Nephron (organoid): ENCODE measurements around the gene SLC35B3.
"Not testable (repeated sequence)": the region's sequence is repeated elsewhere in the genome, so short reads cannot be mapped to it uniquely, and the experiment has no call there.

Experiments
- H3K27ac Mint-ChIP-seq, 3 experiments: 2 replicates each; pipeline ENCODE4 v1.8.0; 2020; ENCODE audit warnings: mixed read lengths in 3 of 3, mild to moderate bottlenecking in 2 of 3, moderate library complexity in 1 of 3
- H3K27me3 Mint-ChIP-seq: 2 replicates; pipeline ENCODE4 v1.8.0; 2021; ENCODE audit warnings: low read depth, mild to moderate bottlenecking, moderate library complexity, mixed read lengths
- H3K36me3 Mint-ChIP-seq: 2 replicates; pipeline ENCODE4 v1.8.0; 2020; ENCODE audit warnings: low read depth, mixed read lengths
- H3K4me1 Mint-ChIP-seq: 2 replicates; pipeline ENCODE4 v1.8.0; 2020; ENCODE audit warnings: mixed read lengths
- H3K4me3 Mint-ChIP-seq, 3 experiments: 2 replicates each; pipeline ENCODE4 v1.8.0; 2020; ENCODE audit warnings: mild to moderate bottlenecking in 3 of 3, mixed read lengths in 3 of 3, moderate library complexity in 2 of 3
- H3K9me3 Mint-ChIP-seq: 2 replicates; pipeline ENCODE4 v1.8.0; 2020; ENCODE audit warnings: mixed read lengths
- CTCF ChIP-seq, 3 experiments: fragments of 200-600 bp; sonication (generic); IDR thresholded peaks; one replicate each; pipeline ENCODE4 v1.5.0; 2021; ENCODE audit warnings: antibody characterized with exemption in 3 of 3; ENCODE audit not compliant: unreplicated experiment in 3 of 3

SLC35B3 gene

GRCh38 chr6:8432614-8433013, 2.7 kb downstream of the SLC35B3 start:
- Mint-ChIP-seq H3K4me1 (peaks cover 44% of the 10 kb centered on the region), H3K9me3 (no peaks in the 10 kb centered on the region), H3K27ac (peak overlapping the region; percentile 5 to 53 (median 17)), H3K4me3 (peak overlapping the region; percentile 0 to 46 (median 17)), H3K27me3 (no peaks in the 10 kb centered on the region), H3K36me3 (peaks cover 26% of the 10 kb centered on the region)
- TF ChIP-seq CTCF (IDR thresholded peaks at IDR 0.05; ENCODE audit: unreplicated experiment in 3 of 3) = no peak

GRCh38 chr6:8429821-8430220, 5.5 kb downstream of the SLC35B3 start:
- no peak for TF ChIP-seq CTCF (IDR thresholded peaks at IDR 0.05; ENCODE audit: unreplicated experiment in 3 of 3)
- Mint-ChIP-seq H3K4me1 (peaks cover 29% of the 10 kb centered on the region), H3K27me3 (no peaks in the 10 kb centered on the region), H3K9me3 (peaks cover 9% of the 10 kb centered on the region), H3K36me3 (peaks cover 53% of the 10 kb centered on the region), H3K4me3 (no peak overlapping the region), H3K27ac (no peak overlapping the region)

GRCh38 chr6:8426544-8426943, 8.8 kb downstream of the SLC35B3 start:
- H3K9me3 Mint-ChIP-seq, H3K4me1 Mint-ChIP-seq, H3K27ac Mint-ChIP-seq, H3K4me3 Mint-ChIP-seq, H3K27me3 Mint-ChIP-seq: not testable (repeated sequence)
- H3K36me3 Mint-ChIP-seq = peaks cover 58% of the 10 kb centered on the region

- H3K4me3 Mint-ChIP-seq = no peak overlapping the region
- no peak for TF ChIP-seq CTCF (IDR thresholded peaks at IDR 0.05; ENCODE audit: unreplicated experiment in 3 of 3)
- no peaks in the 10 kb centered on the region for H3K4me1 Mint-ChIP-seq
- no peaks in the 10 kb centered on the region for H3K9me3 Mint-ChIP-seq
- H3K36me3 Mint-ChIP-seq = peaks cover 43% of the 10 kb centered on the region
- no peak overlapping the region for H3K27ac Mint-ChIP-seq
- H3K27me3 Mint-ChIP-seq = no peaks in the 10 kb centered on the region
Measured at GRCh38 chr6:8420031-8420588, 15.2 kb downstream of the SLC35B3 start.

- peaks cover 50% of the 10 kb centered on the region for H3K36me3 Mint-ChIP-seq
- H3K4me3 Mint-ChIP-seq = no peak overlapping the region
- no peak overlapping the region for H3K27ac Mint-ChIP-seq
- no peak for TF ChIP-seq CTCF (IDR thresholded peaks at IDR 0.05; ENCODE audit: unreplicated experiment in 3 of 3)
- H3K27me3 Mint-ChIP-seq = no peaks in the 10 kb centered on the region
- no peaks in the 10 kb centered on the region for H3K4me1 Mint-ChIP-seq
- H3K9me3 Mint-ChIP-seq = no peaks in the 10 kb centered on the region
Measured at GRCh38 chr6:8415913-8416312, 19.4 kb downstream of the SLC35B3 start.

GRCh38 chr6:8415280-8415679, 20.1 kb downstream of the SLC35B3 start:
- Mint-ChIP-seq H3K9me3 (no peaks in the 10 kb centered on the region), H3K27me3 (no peaks in the 10 kb centered on the region), H3K4me3 (no peak overlapping the region), H3K4me1 (no peaks in the 10 kb centered on the region), H3K27ac (no peak overlapping the region), H3K36me3 (peaks cover 52% of the 10 kb centered on the region)
- TF ChIP-seq CTCF (IDR thresholded peaks at IDR 0.05; ENCODE audit: unreplicated experiment in 3 of 3) = no peak
